ENCODE measurements around the gene STX3.
A peak's percentile ranks its signal among the peaks of the same experiment; 100 is the strongest.
"Not testable (repeated sequence)": the region's sequence is repeated elsewhere in the genome, so short reads cannot be mapped to it uniquely, and the experiment has no call there.

The STX3 gene

GRCh38 chr11:59791639-59792038 lies 36.5 kb downstream of the STX3 start:
- DNase-seq (ENCODE audit: low spot score), result no peak

DNA sequence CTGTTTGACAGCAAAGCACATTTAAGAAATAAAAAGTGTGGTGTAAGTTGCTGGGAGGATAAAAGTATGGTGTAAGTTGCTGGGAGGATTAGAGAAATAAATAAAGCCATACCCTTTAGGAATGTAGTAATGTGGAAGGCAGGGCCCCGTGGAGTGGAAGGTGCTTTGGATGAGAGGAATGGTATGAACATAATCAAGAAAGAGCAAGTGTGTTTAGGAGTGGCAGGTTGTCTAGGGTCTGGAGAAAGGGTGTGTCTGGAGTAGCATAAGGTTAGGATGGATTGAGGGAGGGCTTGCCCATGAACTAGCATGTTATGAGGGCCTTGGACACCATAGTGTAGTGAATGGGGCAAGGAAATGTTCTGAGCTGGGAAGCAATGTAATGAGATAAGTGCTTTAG lies 37.3 kb downstream of the STX3 start:
- no peak for DNase-seq (ENCODE audit: low spot score)

DNA sequence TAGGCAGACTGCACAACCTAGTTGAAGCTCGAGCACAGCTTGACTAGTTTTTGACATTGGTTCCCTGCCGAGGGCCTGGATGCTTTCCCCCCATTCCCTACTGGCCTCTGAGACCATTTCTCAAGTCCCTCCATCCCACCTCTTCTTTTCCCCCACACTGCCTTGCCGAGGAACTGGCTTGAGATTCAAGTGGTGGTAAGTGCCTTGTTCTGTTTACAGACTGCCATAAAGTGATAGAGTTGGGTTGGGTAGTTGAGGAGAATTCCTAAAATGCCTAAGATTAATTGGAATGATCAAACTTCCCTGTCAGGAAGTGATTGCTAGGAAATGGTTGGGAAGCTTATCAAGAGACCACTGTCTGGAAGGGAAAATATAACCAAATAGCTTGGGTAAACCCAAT lies 39.2 kb downstream of the STX3 start:
- DNase-seq (ENCODE audit: low spot score), result no peak

- DNase-seq (ENCODE audit: low spot score), result no peak
These were observed 45.3 kb downstream of the STX3 start for GRCh38 chr11:59800390-59801025.

DNA sequence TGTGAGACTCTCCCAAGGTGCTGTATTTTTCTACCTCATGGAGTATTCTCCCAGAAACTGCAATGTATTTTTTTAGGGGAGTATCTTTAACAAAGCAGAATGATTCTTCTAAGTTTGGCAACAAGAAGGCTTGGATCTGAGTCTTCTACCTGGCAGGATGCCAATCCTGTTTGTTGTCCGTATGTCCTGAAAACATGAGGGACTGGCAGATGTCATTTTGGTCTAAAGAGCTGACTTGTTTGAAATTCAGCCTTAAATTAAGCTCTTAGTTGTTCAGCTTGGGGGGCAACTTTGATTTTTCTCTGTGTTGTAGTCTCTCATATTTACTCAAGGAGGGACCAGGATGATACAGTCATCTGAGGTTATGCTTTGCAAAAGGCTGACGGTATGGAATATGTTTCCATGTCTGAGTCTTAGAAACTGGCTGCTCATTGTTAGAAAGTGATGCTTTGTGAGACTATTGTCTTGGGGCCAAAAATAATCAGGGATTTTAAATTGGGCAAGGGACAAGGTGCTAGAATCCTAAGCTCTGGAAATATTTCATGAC lies 46.1 kb downstream of the STX3 start:
- DNase-seq (ENCODE audit: low spot score), result no peak

DNA sequence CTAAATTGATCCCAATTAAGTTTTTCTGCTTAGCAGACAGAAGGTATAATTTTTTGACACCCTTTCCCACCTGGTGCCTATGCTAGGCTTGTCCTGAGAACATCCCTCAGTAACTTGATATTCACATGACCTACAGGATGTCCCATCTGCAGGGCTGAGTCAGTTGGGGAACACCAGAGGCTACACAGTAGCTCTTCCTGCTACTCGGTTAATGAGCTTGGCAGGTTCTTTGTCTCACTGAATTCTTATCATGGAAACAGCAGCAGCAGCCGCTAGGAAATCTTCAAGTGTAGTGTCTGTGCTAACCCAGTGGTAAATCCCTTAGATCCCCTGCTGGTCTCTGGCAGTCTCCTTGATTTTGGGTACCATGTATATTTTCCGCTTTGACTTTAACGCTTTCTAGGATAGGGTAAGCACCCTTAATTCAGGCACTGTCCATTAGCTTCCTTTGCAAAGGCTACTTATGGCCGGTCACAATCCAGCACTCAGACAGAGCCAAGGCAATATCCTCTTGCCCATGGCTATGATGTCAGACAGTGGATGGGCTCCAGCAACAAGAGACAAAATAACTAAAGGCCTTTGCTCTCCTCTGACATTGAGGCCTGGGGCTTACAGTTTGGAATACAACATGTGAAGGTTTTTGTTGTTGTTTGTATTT lies 46.9 kb downstream of the STX3 start:
- DNase-seq (ENCODE audit: low spot score), result no peak

DNA sequence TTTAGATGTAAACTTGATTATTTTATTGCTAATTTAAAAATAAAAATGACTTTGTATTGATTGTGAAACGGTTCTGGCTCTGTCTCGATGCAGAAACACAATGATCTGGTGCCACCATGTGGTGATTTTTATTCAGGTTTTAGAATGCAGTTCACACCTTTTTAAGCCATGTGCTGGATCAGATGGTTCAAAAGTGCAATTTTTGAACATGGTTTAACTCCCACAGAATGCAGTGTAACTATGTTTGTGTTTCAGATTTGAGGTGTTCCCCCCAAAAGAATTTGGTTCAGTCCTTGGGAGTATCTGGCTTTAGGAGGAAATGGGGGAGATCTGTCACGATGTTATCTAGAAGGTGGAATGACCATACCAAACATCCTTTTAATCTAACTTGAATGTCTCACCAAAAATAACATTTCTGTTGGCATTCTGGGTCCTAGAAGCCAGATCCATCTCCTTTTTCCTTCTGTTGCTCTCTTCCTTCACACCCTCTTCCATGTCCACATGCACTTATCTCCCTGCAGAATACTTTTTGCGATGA lies 47.5 kb downstream of the STX3 start:
- DNase-seq (ENCODE audit: low spot score), result peak; percentile 46

DNA sequence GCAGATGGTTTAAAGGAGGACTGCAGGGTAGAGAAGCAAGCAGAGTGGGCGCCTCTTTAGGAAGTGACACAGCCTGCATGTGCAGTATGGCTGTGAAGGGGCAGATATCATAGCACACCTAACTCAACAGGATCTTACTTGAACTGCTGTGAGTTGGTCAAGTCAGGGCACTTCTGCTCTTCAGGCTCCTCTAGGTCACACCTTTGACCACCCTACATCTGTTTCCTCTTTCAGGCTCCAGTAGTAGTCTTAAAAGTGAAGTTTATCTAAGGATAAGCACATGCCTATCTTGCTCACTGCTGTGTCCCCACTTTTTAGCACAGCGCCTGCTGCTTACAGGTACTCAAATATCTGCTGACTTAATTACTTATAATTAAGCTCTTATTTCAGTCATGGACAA lies 48.9 kb downstream of the STX3 start:
- DNase-seq (ENCODE audit: low spot score), result no peak

GRCh38 chr11:59807047-59807610 lies 52.0 kb downstream of the STX3 start:
- no peak for DNase-seq (ENCODE audit: low spot score)

- DNase-seq (ENCODE audit: low spot score), result peak; percentile 97
These were observed 55.2 kb downstream of the STX3 start, which contains the start of gene MRPL16 for GRCh38 chr11:59810189-59810910. TSS of gene MRPL16 (minus strand) at chr11:59810778. CDS start at chr11:59810658, 120 bp downstream.

DNA sequence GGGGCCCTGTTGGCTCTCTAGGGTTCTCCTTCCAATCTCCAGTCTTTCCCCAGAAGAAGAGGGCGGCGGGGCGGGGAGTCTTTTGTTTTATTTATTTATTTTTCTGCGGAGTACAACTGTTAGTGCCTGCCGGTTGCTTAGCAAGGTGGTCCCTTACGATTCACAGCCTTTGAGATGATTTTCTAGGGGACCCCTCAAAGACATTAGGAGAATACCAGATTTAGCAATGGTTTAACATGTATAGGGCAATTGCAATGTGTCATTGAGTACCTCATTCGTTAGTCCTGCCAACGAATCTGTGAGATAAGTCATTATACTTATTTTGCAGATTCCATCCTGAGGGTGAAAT lies 55.7 kb downstream of the STX3 start:
- DNase-seq (ENCODE audit: low spot score), result no peak

GRCh38 chr11:59812220-59812619 lies 57.0 kb downstream of the STX3 start:
- DNase-seq (ENCODE audit: low spot score), result no peak

DNA sequence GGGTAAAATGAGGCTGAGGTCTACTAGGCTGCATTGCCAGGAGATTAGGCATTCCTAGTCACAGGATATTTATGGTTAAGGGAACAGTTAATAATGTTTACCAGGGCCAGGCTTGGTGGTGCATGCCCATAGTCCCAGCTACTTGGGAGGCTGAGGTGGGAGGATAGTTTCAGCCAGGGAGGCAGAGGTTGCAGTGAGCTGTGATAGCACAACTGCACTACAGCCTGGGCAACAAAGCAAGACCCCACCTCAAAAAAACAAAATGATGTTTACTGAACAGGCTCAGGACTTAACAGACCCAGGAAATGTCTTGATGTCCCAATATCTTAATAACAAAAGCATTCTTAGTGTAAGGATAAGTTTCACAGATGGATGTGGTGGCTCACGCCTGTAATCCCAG lies 58.2 kb downstream of the STX3 start:
- no peak for DNase-seq (ENCODE audit: low spot score)

DNA sequence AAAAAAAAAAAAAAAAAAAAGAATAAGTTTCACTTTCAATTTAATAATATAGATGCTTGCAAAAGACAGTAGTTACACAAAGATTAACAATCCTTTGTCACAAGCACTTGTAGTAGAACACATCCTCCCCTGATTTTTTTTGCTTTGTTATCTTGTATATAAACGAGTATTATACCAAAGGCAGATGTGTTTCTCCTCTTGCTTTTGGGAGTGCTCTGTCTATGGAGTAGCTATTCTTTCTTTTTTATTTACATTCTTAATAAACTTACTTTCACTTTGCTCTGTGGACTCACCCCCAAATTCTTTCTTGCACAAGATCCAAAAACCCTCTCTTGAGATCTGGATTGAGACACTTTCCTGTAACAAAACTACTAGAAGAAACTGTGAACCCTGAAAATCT lies 58.8 kb downstream of the STX3 start:
- DNase-seq (ENCODE audit: low spot score), result no peak

GRCh38 chr11:59815754-59816153 lies 60.6 kb downstream of the STX3 start:
- DNase-seq (ENCODE audit: low spot score), result no peak

DNA sequence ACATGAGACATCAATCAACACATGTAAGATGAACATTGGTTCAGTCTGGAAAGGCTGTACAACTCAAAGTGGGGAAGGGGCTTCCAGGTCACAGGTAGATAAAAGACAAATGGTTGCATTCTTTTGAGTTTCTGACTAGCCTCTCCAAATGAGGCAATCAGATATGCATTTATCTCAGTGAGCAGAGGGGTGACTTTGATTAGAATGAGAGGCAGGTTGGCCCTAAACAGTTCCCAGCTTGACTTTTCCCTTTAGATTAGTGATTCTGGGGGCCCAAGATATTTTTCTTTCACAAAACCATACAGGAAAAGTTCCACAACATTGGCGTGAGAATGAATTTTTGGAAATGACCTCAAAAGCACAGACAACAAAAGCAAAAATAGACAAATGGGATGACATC lies 61.3 kb downstream of the STX3 start:
- DNase-seq (ENCODE audit: low spot score), result not testable (repeated sequence)

DNA sequence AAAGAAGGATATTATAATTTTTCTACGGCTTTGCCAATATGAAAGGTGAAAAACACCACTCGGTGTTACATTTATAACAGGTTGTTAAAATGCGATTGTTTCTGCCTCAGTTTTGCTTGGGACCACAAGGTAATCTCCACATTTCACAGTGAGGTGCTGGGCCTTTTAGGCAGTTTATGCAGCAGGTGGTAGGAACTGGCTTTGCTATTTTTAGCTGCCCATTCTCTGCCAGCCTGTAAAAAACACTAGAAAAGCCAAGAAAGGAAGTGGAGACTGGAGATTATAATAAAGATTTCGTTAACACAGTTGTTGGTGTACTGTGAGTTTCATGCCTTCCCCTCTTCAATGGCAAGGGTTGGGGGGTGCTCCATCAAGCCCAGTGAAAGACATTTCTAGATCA lies 63.4 kb downstream of the STX3 start:
- DNase-seq (ENCODE audit: low spot score), result no peak

GRCh38 chr11:59822989-59823566 lies 67.9 kb downstream of the STX3 start:
- peak; percentile 75 for DNase-seq (ENCODE audit: low spot score)

- DNase-seq (ENCODE audit: low spot score), result no peak
These were observed 74.2 kb downstream of the STX3 start for GRCh38 chr11:59829358-59829757.

DNA sequence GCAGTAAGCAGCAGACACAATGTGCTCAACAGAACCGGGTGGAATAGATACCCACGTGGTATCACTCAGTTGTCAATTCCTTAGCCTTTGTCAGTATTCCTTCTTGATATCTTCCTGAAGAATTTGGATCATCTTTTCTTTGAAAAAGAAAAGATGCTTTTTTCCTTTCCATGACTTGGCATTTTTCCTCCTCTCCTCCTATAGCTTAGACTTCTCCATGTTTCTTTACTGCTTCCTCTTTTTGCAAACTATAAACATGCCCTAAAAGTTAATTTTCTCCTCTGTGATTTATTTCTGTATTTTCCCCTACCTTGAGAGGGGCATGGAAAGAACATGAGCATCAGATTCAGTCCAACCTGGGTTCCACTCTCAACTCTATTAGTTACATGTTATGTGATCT lies 78.4 kb downstream of the STX3 start:
- DNase-seq (ENCODE audit: low spot score), result no peak

DNA sequence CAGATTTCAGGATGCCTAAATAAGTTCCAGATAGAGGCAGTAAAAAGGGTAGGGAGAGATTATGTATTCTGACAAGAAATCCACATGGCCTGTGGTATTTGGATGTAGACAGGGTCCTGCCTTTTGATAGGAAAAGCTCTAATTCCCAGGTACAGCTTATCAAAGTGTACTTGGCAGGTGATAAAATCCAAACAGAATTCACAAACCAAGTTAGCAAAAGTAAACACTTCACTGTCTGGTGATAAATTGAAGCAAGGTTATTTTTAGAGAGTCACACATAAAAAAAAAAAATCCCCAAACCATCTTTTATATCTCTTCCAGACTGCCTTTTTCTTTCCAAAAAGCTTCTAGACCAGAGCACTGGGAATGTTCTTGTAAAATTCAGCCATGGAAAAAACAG lies 84.4 kb downstream of the STX3 start:
- DNase-seq (ENCODE audit: low spot score), result no peak

DNA sequence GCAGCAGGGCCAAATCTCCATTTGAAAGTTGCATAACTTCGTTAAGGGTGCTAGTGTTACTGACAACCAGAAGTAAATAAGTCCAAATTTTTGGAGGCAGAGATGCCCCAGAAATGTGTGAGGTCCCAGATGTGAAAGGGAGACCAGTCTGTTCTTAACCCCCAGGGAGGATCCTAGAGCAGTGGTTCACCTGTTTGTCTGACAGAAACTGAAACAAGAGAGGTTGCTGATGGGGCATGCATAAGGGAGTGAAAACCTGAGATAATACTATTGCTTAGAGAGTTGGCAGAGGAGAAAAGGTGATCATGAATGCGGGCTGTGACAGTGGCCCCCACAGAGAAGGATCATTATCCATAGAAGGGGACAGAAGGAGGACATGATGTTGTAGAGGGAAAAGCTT lies 86.3 kb downstream of the STX3 start:
- no peak for DNase-seq (ENCODE audit: low spot score)

Data from SW480 (cell line).